H9 (cell line): ENCODE results near the gene SMG7. TPM values are rescaled to one million over a fixed set of nuclear protein-coding genes. Genes with fewer than 3 reads are reported as not detected.
A peak's percentile ranks its signal among the peaks of the same experiment; 100 is the strongest.

Source experiments
- DNase-seq: peaks from one replicate; pipeline ENCODE4 v3.0.0-alpha.2; 2017
- H2AFZ ChIP-seq: one replicate; pipeline ENCODE4 v1.6.1; 2013; ENCODE audit warnings: mild to moderate bottlenecking, low read length, control low read depth, moderate library complexity
- H2AK5ac ChIP-seq: 2 replicates; pipeline ENCODE4 v1.6.1; 2013; ENCODE audit warnings: low read length, control low read depth, mixed read lengths; ENCODE audit not compliant: insufficient read length
- H2BK120ac ChIP-seq: one replicate; pipeline ENCODE4 v1.6.1; 2013; ENCODE audit warnings: low read depth, mild to moderate bottlenecking, low read length, control low read depth, inconsistent platforms; ENCODE audit not compliant: poor library complexity, severe bottlenecking
- H2BK12ac ChIP-seq: 2 replicates; pipeline ENCODE4 v1.6.1; 2013; ENCODE audit warnings: low read length, control low read depth, mixed read lengths, low read depth; ENCODE audit not compliant: insufficient read length
- H2BK15ac ChIP-seq: 2 replicates; pipeline ENCODE4 v1.6.1; 2013; ENCODE audit warnings: low read depth, low read length, control low read depth
- H2BK20ac ChIP-seq: one replicate; pipeline ENCODE4 v1.6.1; 2013; ENCODE audit warnings: low read depth, mild to moderate bottlenecking, low read length, control low read depth, inconsistent platforms; ENCODE audit not compliant: poor library complexity, severe bottlenecking
- H2BK5ac ChIP-seq: 2 replicates; pipeline ENCODE4 v1.6.1; 2013; ENCODE audit warnings: low read length, control low read depth, mixed read lengths; ENCODE audit not compliant: insufficient read length
- H3K14ac ChIP-seq: 2 replicates; pipeline ENCODE4 v1.6.1; 2013; ENCODE audit warnings: low read length, control low read depth; ENCODE audit not compliant: insufficient read depth
- H3K18ac ChIP-seq: 2 replicates; pipeline ENCODE4 v1.6.1; 2013; ENCODE audit warnings: low read depth, mild to moderate bottlenecking, mixed read lengths, low read length, control low read depth; ENCODE audit not compliant: insufficient read length
- H3K23ac ChIP-seq: 2 replicates; pipeline ENCODE4 v1.6.1; 2013; ENCODE audit warnings: low read length, control low read depth, mixed read lengths, low read depth; ENCODE audit not compliant: insufficient read length
- H3K23me2 ChIP-seq: 2 replicates; pipeline ENCODE4 v1.6.1; 2013; ENCODE audit warnings: low read depth, mild to moderate bottlenecking, mixed read lengths, low read length, control low read depth; ENCODE audit not compliant: insufficient read length, poor library complexity, severe bottlenecking
- H3K27ac ChIP-seq: 2 replicates; pipeline ENCODE4 v1.5.1; 2013; ENCODE audit warnings: low read length, control low read depth, mixed read lengths, low read depth; ENCODE audit not compliant: insufficient read length
- H3K27me3 ChIP-seq: 2 replicates; pipeline ENCODE4 v1.6.1; 2013; ENCODE audit warnings: low read length, control low read depth, inconsistent platforms; ENCODE audit not compliant: insufficient read depth
- H3K4ac ChIP-seq: 2 replicates; pipeline ENCODE4 v1.6.1; 2013; ENCODE audit warnings: low read depth, mild to moderate bottlenecking, control low read depth, inconsistent platforms, low read length, moderate library complexity
- H3K4me1 ChIP-seq: 2 replicates; pipeline ENCODE4 v1.6.1; 2013; ENCODE audit warnings: low read length, control low read depth, inconsistent platforms; ENCODE audit not compliant: insufficient read depth
- H3K4me2 ChIP-seq: 2 replicates; pipeline ENCODE4 v1.6.1; 2013; ENCODE audit warnings: low read length, control low read depth, mixed read lengths; ENCODE audit not compliant: insufficient read length, insufficient read depth
- H3K56ac ChIP-seq: 2 replicates; pipeline ENCODE4 v1.6.1; 2013; ENCODE audit warnings: low read depth, mild to moderate bottlenecking, mixed read lengths, low read length, control low read depth; ENCODE audit not compliant: insufficient read length
- H3K79me1 ChIP-seq: 2 replicates; pipeline ENCODE4 v1.6.1; 2013; ENCODE audit warnings: low read depth, mild to moderate bottlenecking, moderate library complexity, low read length, control low read depth, inconsistent platforms; ENCODE audit not compliant: insufficient read depth, poor library complexity, severe bottlenecking
- H3K79me2 ChIP-seq: 2 replicates; pipeline ENCODE4 v1.6.1; 2013; ENCODE audit warnings: low read length, control low read depth, inconsistent platforms; ENCODE audit not compliant: insufficient read depth
- H3K9ac ChIP-seq: 2 replicates; pipeline ENCODE4 v1.6.1; 2013; ENCODE audit warnings: low read length, control low read depth, mixed read lengths; ENCODE audit not compliant: insufficient read length; ENCODE audit errors: extremely low read depth
- H3K9me3 ChIP-seq: one replicate; pipeline ENCODE4 v1.6.1; 2013; ENCODE audit warnings: low read depth, low read length, inconsistent platforms; ENCODE audit not compliant: control insufficient read depth
- H3T11ph ChIP-seq: one replicate; pipeline ENCODE4 v1.6.1; 2013; ENCODE audit warnings: mild to moderate bottlenecking, low read length, control low read depth, inconsistent platforms
- H4K20me1 ChIP-seq: one replicate; pipeline ENCODE4 v1.6.1; 2013; ENCODE audit not compliant: control insufficient read depth, insufficient read length, insufficient read depth
- H4K5ac ChIP-seq: 2 replicates; pipeline ENCODE4 v1.6.1; 2013; ENCODE audit warnings: low read depth, mild to moderate bottlenecking, mixed read lengths, low read length, control low read depth; ENCODE audit not compliant: insufficient read length
- H4K8ac ChIP-seq: replicated peaks from 2 replicates; pipeline ENCODE4 v1.6.1; 2013; ENCODE audit warnings: low read length, control low read depth, mixed read lengths, low read depth; ENCODE audit not compliant: insufficient read length
- H4K91ac ChIP-seq: 2 replicates; pipeline ENCODE4 v1.6.1; 2013; ENCODE audit warnings: low read depth, mild to moderate bottlenecking, moderate library complexity, mixed read lengths, low read length, control low read depth; ENCODE audit not compliant: insufficient read length
- H3K27ac Mint-ChIP-seq, 3 experiments: 2 replicates in 2 of 3; 3 replicates in 1 of 3; pipeline ENCODE4 v1.8.0; 2020 to 2021; ENCODE audit warnings: mixed read lengths in 3 of 3, mild to moderate bottlenecking in 1 of 3, moderate library complexity in 1 of 3
- H3K27me3 Mint-ChIP-seq: 2 replicates; pipeline ENCODE4 v1.8.0; 2021; ENCODE audit warnings: low read depth, mild to moderate bottlenecking, moderate library complexity, mixed read lengths
- H3K36me3 Mint-ChIP-seq, 3 experiments: 2 replicates in 2 of 3; 3 replicates in 1 of 3; pipeline ENCODE4 v1.8.0; 2020 to 2021; ENCODE audit warnings: low read depth in 3 of 3, mixed read lengths in 3 of 3; ENCODE audit not compliant: insufficient read depth in 1 of 3
- H3K4me1 Mint-ChIP-seq, 2 experiments: 2 replicates each; pipeline ENCODE4 v1.8.0; 2020; ENCODE audit warnings: mixed read lengths in 2 of 2
- H3K4me3 Mint-ChIP-seq, 2 experiments: 2 replicates in 1 of 2; 3 replicates in 1 of 2; pipeline ENCODE4 v1.8.0; 2020 to 2021; ENCODE audit warnings: mild to moderate bottlenecking in 2 of 2, mixed read lengths in 2 of 2, moderate library complexity in 1 of 2
- H3K9me3 Mint-ChIP-seq, 2 experiments: 2 replicates in 1 of 2; 3 replicates in 1 of 2; pipeline ENCODE4 v1.8.0; 2020; ENCODE audit warnings: mild to moderate bottlenecking in 2 of 2, mixed read lengths in 2 of 2, moderate library complexity in 1 of 2
- CTCF ChIP-seq: fragments of 200-600 bp; sonication (generic); conservative IDR thresholded peaks from 3 replicates; pipeline ENCODE4 v1.8.0; 2021; ENCODE audit warnings: antibody characterized with exemption, mild to moderate bottlenecking
- WGBS: extraction: QIAGEN DNeasy Blood & Tissue Kit; methylation state at CpG from one replicate; pipeline ENCODE4 v1.1.7; 2013; ENCODE audit warnings: missing lambda C conversion rate, low lambda C conversion rate, mixed read lengths; ENCODE audit not compliant: insufficient read length; ENCODE audit errors: extremely low coverage; 5-methylcytosine and 5-hydroxymethylcytosine counted together
- total RNA-seq: library from RNA; stranded (reverse); gene quantifications from 2 replicates; pipeline ENCODE4 v1.2.1, GENCODE V29; 2021

SMG7 gene
- total RNA-seq, 1 experiment from 2014 or later: 77.0 TPM

- DNase-seq: no peak
- Histone ChIP-seq H3K56ac (no peak overlapping the region), H2BK5ac (no peak overlapping the region), H2AK5ac (no peak overlapping the region), H3K9ac (no peak overlapping the region), H4K5ac (no peak overlapping the region), H3K23ac (no peak overlapping the region), H3K18ac (no peak overlapping the region), H3K4ac (no peak overlapping the region), H2BK20ac (no peak overlapping the region), H2BK12ac (no peak overlapping the region), H2BK120ac (no peak overlapping the region), H3K27me3 (no peaks in the 10 kb centered on the region), H3T11ph (no peak overlapping the region), H3K9me3 (no peaks in the 10 kb centered on the region), H2BK15ac (no peak overlapping the region), H3K4me2 (no peak overlapping the region), H3K14ac (no peak overlapping the region), H4K8ac (no peak overlapping the region), H4K91ac (no peak overlapping the region), H3K27ac (no peak overlapping the region), H4K20me1 (no peaks in the 10 kb centered on the region), H3K79me2 (no peaks in the 10 kb centered on the region), H3K4me1 (no peaks in the 10 kb centered on the region), H2AFZ (no peak overlapping the region), H3K23me2 (no peaks in the 10 kb centered on the region), H3K79me1 (no peaks in the 10 kb centered on the region)
- Mint-ChIP-seq H3K4me3 (no peak overlapping the region), H3K27ac (peak overlapping the region in 1 of 3 experiments; percentile 29; a peak in 4 of 7 replicates), H3K9me3 (peaks cover 11 to 16% of the 10 kb centered on the region in 2 experiments; a peak in 3 of 5 replicates), H3K27me3 (no peaks in the 10 kb centered on the region), H3K36me3 (peaks cover 0 to 18% (median 0%) of the 10 kb centered on the region in 3 experiments; a peak in 4 of 7 replicates), H3K4me1 (peaks cover 14 to 20% of the 10 kb centered on the region in 2 experiments)
- no CpG with 5 or more reads among the region's 4 CpGs for WGBS
- no peak for TF ChIP-seq CTCF
These were observed 40.3 kb upstream of the SMG7 start for GRCh38 chr1:183431840-183432547.
